Trophoblast cell (in vitro differentiated cells and primary cell): ENCODE results near the gene NPB.
A peak's percentile ranks its signal among the peaks of the same experiment; 100 is the strongest.

Source experiments
- DNase-seq, 2 donors: peaks; one replicate each; pipeline ENCODE4 v3.0.0-alpha.2; 2016
- H2AFZ ChIP-seq: 2 replicates; pipeline ENCODE4 v1.6.1; 2013; ENCODE audit warnings: low read length, moderate library complexity, mild to moderate bottlenecking; ENCODE audit not compliant: insufficient read depth, poor library complexity
- H2AK5ac ChIP-seq: 2 replicates; pipeline ENCODE4 v1.6.1; 2013; ENCODE audit warnings: mild to moderate bottlenecking, low read length
- H2BK120ac ChIP-seq: 2 replicates; pipeline ENCODE4 v1.6.1; 2013; ENCODE audit warnings: low read length, mild to moderate bottlenecking, moderate library complexity; ENCODE audit not compliant: insufficient read depth, poor library complexity
- H2BK12ac ChIP-seq: 2 replicates; pipeline ENCODE4 v1.6.1; 2013; ENCODE audit warnings: mild to moderate bottlenecking, low read length, moderate library complexity
- H2BK5ac ChIP-seq: 2 replicates; pipeline ENCODE4 v1.6.1; 2013; ENCODE audit warnings: low read length, low read depth, moderate library complexity, mild to moderate bottlenecking; ENCODE audit not compliant: poor library complexity
- H3K14ac ChIP-seq: 2 replicates; pipeline ENCODE4 v1.6.1; 2013; ENCODE audit warnings: mild to moderate bottlenecking, low read length
- H3K18ac ChIP-seq: 2 replicates; pipeline ENCODE4 v1.6.1; 2013; ENCODE audit warnings: mild to moderate bottlenecking, low read length
- H3K23ac ChIP-seq: 2 replicates; pipeline ENCODE4 v1.6.1; 2013; ENCODE audit warnings: low read length
- H3K27ac ChIP-seq: 2 replicates; pipeline ENCODE4 v1.5.1; 2013; ENCODE audit warnings: low read depth, mild to moderate bottlenecking, inconsistent platforms, low read length, moderate library complexity
- H3K27me3 ChIP-seq: 2 replicates; pipeline ENCODE4 v1.6.1; 2013; ENCODE audit warnings: inconsistent platforms, mild to moderate bottlenecking, low read length, moderate library complexity; ENCODE audit not compliant: insufficient read depth
- H3K36me3 ChIP-seq, 2 experiments: 1 replicate in 1 of 2; 2 replicates in 1 of 2; pipeline ENCODE4 v1.6.1; 2013; ENCODE audit warnings: low read length in 2 of 2, mild to moderate bottlenecking in 2 of 2, moderate library complexity in 1 of 2; ENCODE audit not compliant: insufficient read depth in 2 of 2, control insufficient read depth in 1 of 2
- H3K4ac ChIP-seq: 2 replicates; pipeline ENCODE4 v1.6.1; 2013; ENCODE audit warnings: low read depth, mild to moderate bottlenecking, low read length, moderate library complexity
- H3K4me1 ChIP-seq, 2 experiments: 1 replicate in 1 of 2; 2 replicates in 1 of 2; pipeline ENCODE4 v1.6.1; 2013; ENCODE audit warnings: low read length in 2 of 2, mild to moderate bottlenecking in 2 of 2, moderate library complexity in 1 of 2; ENCODE audit not compliant: insufficient read depth in 2 of 2, control insufficient read depth in 1 of 2
- H3K4me2 ChIP-seq: 2 replicates; pipeline ENCODE4 v1.6.1; 2013; ENCODE audit warnings: inconsistent platforms, mild to moderate bottlenecking, low read length, moderate library complexity
- H3K4me3 ChIP-seq: 2 replicates; pipeline ENCODE4 v1.5.1; 2013; ENCODE audit warnings: mild to moderate bottlenecking, low read depth, low read length, inconsistent platforms
- H3K79me1 ChIP-seq: one replicate; pipeline ENCODE4 v1.6.1; 2013; ENCODE audit warnings: low read length
- H3K79me2 ChIP-seq: 2 replicates; pipeline ENCODE4 v1.6.1; 2013; ENCODE audit warnings: low read length, mild to moderate bottlenecking; ENCODE audit not compliant: control insufficient read depth, insufficient read depth, poor library complexity
- H3K9ac ChIP-seq: 2 replicates; pipeline ENCODE4 v1.6.1; 2013; ENCODE audit warnings: mild to moderate bottlenecking, low read length
- H3K9me3 ChIP-seq: 2 replicates; pipeline ENCODE4 v1.6.1; 2013; ENCODE audit warnings: low read depth, mild to moderate bottlenecking, control low read depth, inconsistent platforms, low read length; ENCODE audit not compliant: insufficient read depth
- H4K12ac ChIP-seq: 2 replicates; pipeline ENCODE4 v1.6.1; 2013; ENCODE audit warnings: low read depth, mild to moderate bottlenecking, low read length, moderate library complexity
- H4K8ac ChIP-seq: 2 replicates; pipeline ENCODE4 v1.6.1; 2013; ENCODE audit warnings: low read depth, mild to moderate bottlenecking, low read length, moderate library complexity
- H4K91ac ChIP-seq: one replicate; pipeline ENCODE4 v1.6.1; 2013; ENCODE audit warnings: low read depth, mild to moderate bottlenecking, low read length, moderate library complexity
- WGBS: extraction: QIAGEN DNeasy Blood & Tissue Kit; methylation state at CpG from one replicate; pipeline ENCODE4 v1.1.7; 2013; ENCODE audit warnings: missing lambda C conversion rate; ENCODE audit not compliant: insufficient read length, insufficient coverage; ENCODE audit errors: extremely low coverage; 5-methylcytosine and 5-hydroxymethylcytosine counted together

Gene NPB

GRCh38 chr17:81911969-81912368 is 9.9 kb downstream of the NPB start:
- Histone ChIP-seq H3K14ac (no peak overlapping the region), H2AFZ (no peak overlapping the region), H2AK5ac (no peak overlapping the region), H3K79me1 (peaks cover 3% of the 10 kb centered on the region), H4K91ac (no peak overlapping the region), H3K4me2 (peak overlapping the region; percentile 57), H3K4ac (no peak overlapping the region), H2BK120ac (no peak overlapping the region), H3K79me2 (peaks cover 4% of the 10 kb centered on the region), H3K18ac (no peak overlapping the region), H3K27me3 (no peaks in the 10 kb centered on the region), H3K4me1 (peaks cover 6% of the 10 kb centered on the region in 2 experiments), H2BK5ac (no peak overlapping the region), H3K9ac (no peak overlapping the region), H3K4me3 (no peak overlapping the region), H3K9me3 (no peaks in the 10 kb centered on the region), H3K23ac (no peak overlapping the region), H3K27ac (no peak overlapping the region), H3K36me3 (peaks cover 65 to 66% of the 10 kb centered on the region in 2 experiments), H2BK12ac (no peak overlapping the region), H4K12ac (no peak overlapping the region), H4K8ac (no peak overlapping the region)
- no CpG with 5 or more reads among the region's 19 CpGs for WGBS
- no peak for DNase-seq

- peak in 1 of 2 donors; percentile 27 for DNase-seq
- H3K23ac ChIP-seq = no peak overlapping the region
- no peak overlapping the region for H3K18ac ChIP-seq
- no peak overlapping the region for H3K27ac ChIP-seq
- no peak overlapping the region for H3K14ac ChIP-seq
- H3K9me3 ChIP-seq = no peaks in the 10 kb centered on the region
- peaks cover 58 to 59% of the 10 kb centered on the region in 2 experiments for H3K36me3 ChIP-seq
- H3K4me1 ChIP-seq = peaks cover 6 to 9% of the 10 kb centered on the region in 2 experiments
- H3K4ac ChIP-seq = no peak overlapping the region
- no peak overlapping the region for H2BK12ac ChIP-seq
- H3K4me3 ChIP-seq = no peak overlapping the region
- no peak overlapping the region for H2AK5ac ChIP-seq
- H2BK5ac ChIP-seq = no peak overlapping the region
- no peak overlapping the region for H3K4me2 ChIP-seq
- no peak overlapping the region for H2BK120ac ChIP-seq
- H4K8ac ChIP-seq = no peak overlapping the region
- no CpG with 5 or more reads among the region's 32 CpGs for WGBS
- H3K79me1 ChIP-seq = peaks cover 7% of the 10 kb centered on the region
- H4K12ac ChIP-seq = no peak overlapping the region
- H3K79me2 ChIP-seq = peaks cover 7% of the 10 kb centered on the region
- H3K27me3 ChIP-seq = no peaks in the 10 kb centered on the region
- H3K9ac ChIP-seq = no peak overlapping the region
- H2AFZ ChIP-seq = no peak overlapping the region
- H4K91ac ChIP-seq = no peak overlapping the region
Observed at GRCh38 chr17:81912441-81913309, 10.6 kb downstream of the NPB start.

GRCh38 chr17:81913394-81914102 is 11.5 kb downstream of the NPB start:
- Histone ChIP-seq H4K12ac (no peak overlapping the region), H3K4me1 (peaks cover 6 to 11% of the 10 kb centered on the region in 2 experiments), H2BK120ac (no peak overlapping the region), H4K91ac (no peak overlapping the region), H3K27ac (no peak overlapping the region), H3K36me3 (peaks cover 50% of the 10 kb centered on the region in 2 experiments), H3K9ac (peak overlapping the region; percentile 9), H4K8ac (no peak overlapping the region), H2AFZ (no peak overlapping the region), H3K23ac (no peak overlapping the region), H2AK5ac (no peak overlapping the region), H3K18ac (no peak overlapping the region), H3K4me2 (no peak overlapping the region), H3K79me2 (peaks cover 10% of the 10 kb centered on the region), H3K4me3 (no peak overlapping the region), H3K14ac (no peak overlapping the region), H3K4ac (no peak overlapping the region), H2BK12ac (no peak overlapping the region), H3K79me1 (peaks cover 9% of the 10 kb centered on the region), H2BK5ac (no peak overlapping the region), H3K27me3 (no peaks in the 10 kb centered on the region), H3K9me3 (no peaks in the 10 kb centered on the region)
- peak in 1 of 2 donors; percentile 17 for DNase-seq
- WGBS = no CpG with 5 or more reads among the region's 31 CpGs

- WGBS = no CpG with 5 or more reads among the region's 36 CpGs
- Histone ChIP-seq H4K91ac (no peak overlapping the region), H4K12ac (no peak overlapping the region), H3K27ac (no peak overlapping the region), H3K4me3 (peak overlapping the region; percentile 30), H3K9ac (no peak overlapping the region), H3K18ac (no peak overlapping the region), H2BK12ac (no peak overlapping the region), H2BK5ac (no peak overlapping the region), H2BK120ac (no peak overlapping the region), H3K4ac (no peak overlapping the region), H2AFZ (no peak overlapping the region), H2AK5ac (no peak overlapping the region), H3K4me1 (peaks cover 6 to 11% of the 10 kb centered on the region in 2 experiments), H3K14ac (no peak overlapping the region), H3K4me2 (no peak overlapping the region), H3K36me3 (peaks cover 47 to 49% of the 10 kb centered on the region in 2 experiments), H3K9me3 (no peaks in the 10 kb centered on the region), H4K8ac (no peak overlapping the region), H3K79me1 (peaks cover 9% of the 10 kb centered on the region), H3K23ac (no peak overlapping the region), H3K79me2 (peaks cover 10% of the 10 kb centered on the region), H3K27me3 (no peaks in the 10 kb centered on the region)
- no peak for DNase-seq
Observed at GRCh38 chr17:81914103-81914850, 12.2 kb downstream of the NPB start.
